Progenitor cell of endocrine pancreas (in vitro differentiated cells): Measurements from ENCODE around the gene MAP1A. TPM values are rescaled to one million over a fixed set of nuclear protein-coding genes. Genes with fewer than 3 reads are reported as not detected.
"Not testable (repeated sequence)": the region's sequence is repeated elsewhere in the genome, so short reads cannot be mapped to it uniquely, and the experiment has no call there.

Experiments
- DNase-seq: peaks from one replicate; pipeline ENCODE4 v3.0.0; 2021; ENCODE audit warnings: low spot score; ENCODE audit not compliant: unreplicated experiment
- H3K27ac Mint-ChIP-seq: 2 replicates; pipeline ENCODE4 v1.8.0; 2021; ENCODE audit warnings: mild to moderate bottlenecking, moderate library complexity, mixed read lengths
- H3K27me3 Mint-ChIP-seq: 2 replicates; pipeline ENCODE4 v1.8.0; 2021; ENCODE audit warnings: mixed read lengths
- H3K36me3 Mint-ChIP-seq: 2 replicates; pipeline ENCODE4 v1.8.0; 2022; ENCODE audit warnings: mixed read lengths; ENCODE audit not compliant: insufficient read depth
- H3K4me1 Mint-ChIP-seq: 2 replicates; pipeline ENCODE4 v1.8.0; 2021; ENCODE audit warnings: low read depth, mixed read lengths
- H3K4me3 Mint-ChIP-seq: 2 replicates; pipeline ENCODE4 v1.8.0; 2021; ENCODE audit warnings: low read depth, mild to moderate bottlenecking, moderate library complexity, mixed read lengths
- H3K9me3 Mint-ChIP-seq: 2 replicates; pipeline ENCODE4 v1.8.0; 2021; ENCODE audit warnings: low read depth, mixed read lengths
- total RNA-seq: library from RNA; stranded (reverse); gene quantifications from 2 replicates; pipeline ENCODE4 v1.2.1, GENCODE V29; 2021
- TF ChIP-seq, protein P1 (sequence below): fragments of 200-600 bp; sonication (generic); IDR thresholded peaks from one replicate; pipeline ENCODE4 v1.5.0; 2021; ENCODE audit warnings: antibody characterized with exemption, mild to moderate bottlenecking; ENCODE audit not compliant: unreplicated experiment

Gene MAP1A
- total RNA-seq, 1 donor from 2014 or later, result 4.7 TPM

DNA sequence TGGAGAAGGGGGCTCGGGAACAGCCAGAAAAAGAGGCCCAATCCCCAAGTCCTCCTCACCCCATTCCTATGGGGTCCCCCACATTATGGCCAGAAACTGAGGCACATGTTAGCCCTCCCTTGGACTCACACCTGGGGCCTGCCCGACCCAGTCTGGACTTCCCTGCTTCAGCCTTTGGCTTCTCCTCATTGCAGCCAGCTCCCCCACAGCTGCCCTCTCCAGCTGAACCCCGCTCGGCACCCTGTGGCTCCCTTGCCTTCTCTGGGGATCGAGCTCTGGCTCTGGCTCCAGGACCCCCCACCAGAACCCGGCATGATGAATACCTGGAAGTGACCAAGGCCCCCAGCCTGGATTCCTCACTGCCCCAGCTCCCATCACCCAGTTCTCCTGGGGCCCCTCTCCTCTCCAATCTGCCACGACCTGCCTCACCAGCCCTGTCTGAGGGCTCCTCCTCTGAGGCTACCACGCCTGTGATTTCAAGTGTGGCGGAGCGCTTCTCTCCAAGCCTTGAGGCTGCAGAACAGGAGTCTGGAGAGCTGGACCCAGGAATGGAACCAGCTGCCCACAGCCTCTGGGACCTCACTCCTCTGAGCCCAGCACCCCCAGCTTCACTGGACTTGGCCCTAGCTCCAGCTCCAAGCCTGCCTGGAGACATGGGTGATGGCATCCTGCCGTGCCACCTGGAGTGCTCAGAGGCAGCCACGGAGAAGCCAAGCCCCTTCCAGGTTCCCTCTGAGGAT lies 10.6 kb downstream of the MAP1A start:
- H3K4me1 Mint-ChIP-seq, result no peaks in the 10 kb centered on the region
- H3K4me3 Mint-ChIP-seq, result no peak overlapping the region
- peaks cover 12% of the 10 kb centered on the region for H3K27me3 Mint-ChIP-seq
- H3K9me3 Mint-ChIP-seq, result no peaks in the 10 kb centered on the region
- no peak for DNase-seq
- H3K27ac Mint-ChIP-seq, result no peak overlapping the region
- H3K36me3 Mint-ChIP-seq, result peaks cover 3% of the 10 kb centered on the region
- TF ChIP-seq, protein P1, sequence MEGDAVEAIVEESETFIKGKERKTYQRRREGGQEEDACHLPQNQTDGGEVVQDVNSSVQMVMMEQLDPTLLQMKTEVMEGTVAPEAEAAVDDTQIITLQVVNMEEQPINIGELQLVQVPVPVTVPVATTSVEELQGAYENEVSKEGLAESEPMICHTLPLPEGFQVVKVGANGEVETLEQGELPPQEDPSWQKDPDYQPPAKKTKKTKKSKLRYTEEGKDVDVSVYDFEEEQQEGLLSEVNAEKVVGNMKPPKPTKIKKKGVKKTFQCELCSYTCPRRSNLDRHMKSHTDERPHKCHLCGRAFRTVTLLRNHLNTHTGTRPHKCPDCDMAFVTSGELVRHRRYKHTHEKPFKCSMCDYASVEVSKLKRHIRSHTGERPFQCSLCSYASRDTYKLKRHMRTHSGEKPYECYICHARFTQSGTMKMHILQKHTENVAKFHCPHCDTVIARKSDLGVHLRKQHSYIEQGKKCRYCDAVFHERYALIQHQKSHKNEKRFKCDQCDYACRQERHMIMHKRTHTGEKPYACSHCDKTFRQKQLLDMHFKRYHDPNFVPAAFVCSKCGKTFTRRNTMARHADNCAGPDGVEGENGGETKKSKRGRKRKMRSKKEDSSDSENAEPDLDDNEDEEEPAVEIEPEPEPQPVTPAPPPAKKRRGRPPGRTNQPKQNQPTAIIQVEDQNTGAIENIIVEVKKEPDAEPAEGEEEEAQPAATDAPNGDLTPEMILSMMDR, result no peak

- no peak for DNase-seq
- H3K4me1 Mint-ChIP-seq, result no peaks in the 10 kb centered on the region
- peaks cover 8% of the 10 kb centered on the region for H3K27me3 Mint-ChIP-seq
- H3K27ac Mint-ChIP-seq, result no peak overlapping the region
- no peaks in the 10 kb centered on the region for H3K9me3 Mint-ChIP-seq
- H3K4me3 Mint-ChIP-seq, result no peak overlapping the region
- TF ChIP-seq, protein P1, result no peak
- H3K36me3 Mint-ChIP-seq, result no peaks in the 10 kb centered on the region
These were observed 11.2 kb downstream of the MAP1A start for GRCh38 chr15:43528542-43529007.

DNA sequence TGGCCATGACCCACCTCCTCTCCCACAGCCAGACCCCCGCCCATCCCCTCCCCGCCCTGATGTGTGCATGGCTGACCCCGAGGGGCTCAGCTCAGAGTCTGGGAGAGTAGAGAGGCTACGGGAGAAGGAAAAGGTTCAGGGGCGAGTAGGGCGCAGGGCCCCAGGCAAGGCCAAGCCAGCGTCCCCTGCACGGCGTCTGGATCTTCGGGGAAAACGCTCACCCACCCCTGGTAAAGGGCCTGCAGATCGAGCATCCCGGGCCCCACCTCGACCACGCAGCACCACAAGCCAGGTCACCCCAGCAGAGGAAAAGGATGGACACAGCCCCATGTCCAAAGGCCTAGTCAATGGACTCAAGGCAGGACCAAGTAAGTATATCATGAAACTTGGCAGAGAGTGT lies 11.7 kb downstream of the MAP1A start:
- DNase-seq, result no peak
- H3K27ac Mint-ChIP-seq, result no peak overlapping the region
- H3K9me3 Mint-ChIP-seq, result no peaks in the 10 kb centered on the region
- no peaks in the 10 kb centered on the region for H3K4me1 Mint-ChIP-seq
- H3K36me3 Mint-ChIP-seq, result no peaks in the 10 kb centered on the region
- H3K4me3 Mint-ChIP-seq, result no peak overlapping the region
- peaks cover 8% of the 10 kb centered on the region for H3K27me3 Mint-ChIP-seq
- TF ChIP-seq, protein P1, result no peak

GRCh38 chr15:43529587-43530345 lies 12.4 kb downstream of the MAP1A start:
- H3K4me1 Mint-ChIP-seq, result no peaks in the 10 kb centered on the region
- no peak for DNase-seq
- H3K9me3 Mint-ChIP-seq, result no peaks in the 10 kb centered on the region
- TF ChIP-seq, protein P1, result no peak
- H3K36me3 Mint-ChIP-seq, result no peaks in the 10 kb centered on the region
- no peak overlapping the region for H3K27ac Mint-ChIP-seq
- H3K27me3 Mint-ChIP-seq, result peaks cover 8% of the 10 kb centered on the region
- no peak overlapping the region for H3K4me3 Mint-ChIP-seq

DNA sequence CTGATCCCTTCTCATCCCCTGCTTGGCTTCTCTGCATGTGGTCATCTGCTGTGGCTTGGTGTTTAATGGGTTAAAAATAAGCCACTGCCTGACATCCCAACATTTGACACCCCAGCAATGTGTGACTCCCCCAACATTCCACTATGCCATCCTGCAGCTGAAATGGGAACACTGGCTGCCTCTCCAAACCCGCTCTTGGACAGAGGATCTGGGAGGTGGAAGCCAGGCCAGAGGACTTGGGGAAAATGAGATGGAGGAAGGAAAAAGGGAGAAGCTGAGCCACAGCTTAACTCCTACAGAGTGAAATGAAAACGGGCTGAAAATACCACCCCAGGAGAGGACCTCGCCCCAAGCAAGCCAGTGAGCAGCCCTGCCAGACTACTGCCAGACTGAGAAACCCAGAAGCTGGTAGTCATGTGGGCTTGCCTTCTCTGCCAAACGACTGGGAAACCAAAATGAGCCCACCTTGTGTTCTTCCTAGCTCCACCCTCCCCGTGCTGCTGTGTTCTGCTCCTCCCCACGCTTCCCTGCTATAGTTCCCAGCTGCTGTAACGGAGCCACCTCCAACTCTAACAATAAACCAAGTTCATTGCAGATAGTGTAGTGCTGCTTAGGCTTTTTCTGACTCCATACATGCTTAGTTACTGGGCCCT lies 13.7 kb downstream of the MAP1A start:
- no peaks in the 10 kb centered on the region for H3K9me3 Mint-ChIP-seq
- H3K4me3 Mint-ChIP-seq, result no peak overlapping the region
- H3K27me3 Mint-ChIP-seq, result peaks cover 1% of the 10 kb centered on the region
- no peaks in the 10 kb centered on the region for H3K4me1 Mint-ChIP-seq
- no peaks in the 10 kb centered on the region for H3K36me3 Mint-ChIP-seq
- DNase-seq, result no peak
- TF ChIP-seq, protein P1, result no peak
- no peak overlapping the region for H3K27ac Mint-ChIP-seq

GRCh38 chr15:43532826-43533225 lies 15.4 kb downstream of the MAP1A start:
- not testable (repeated sequence) for H3K27ac Mint-ChIP-seq

More at GRCh38 chr15:43532826-43533225, 15.4 kb downstream of the MAP1A start:
- H3K27me3 Mint-ChIP-seq, H3K4me1 Mint-ChIP-seq, H3K4me3 Mint-ChIP-seq, H3K9me3 Mint-ChIP-seq, DNase-seq, H3K36me3 Mint-ChIP-seq: not testable (repeated sequence)
